Measurements from ENCODE around the gene PRPF8.

GRCh38 chr17:1650731-1651558, 33.7 kb downstream of the PRPF8 start:
- TF ChIP-seq, protein P1, sequence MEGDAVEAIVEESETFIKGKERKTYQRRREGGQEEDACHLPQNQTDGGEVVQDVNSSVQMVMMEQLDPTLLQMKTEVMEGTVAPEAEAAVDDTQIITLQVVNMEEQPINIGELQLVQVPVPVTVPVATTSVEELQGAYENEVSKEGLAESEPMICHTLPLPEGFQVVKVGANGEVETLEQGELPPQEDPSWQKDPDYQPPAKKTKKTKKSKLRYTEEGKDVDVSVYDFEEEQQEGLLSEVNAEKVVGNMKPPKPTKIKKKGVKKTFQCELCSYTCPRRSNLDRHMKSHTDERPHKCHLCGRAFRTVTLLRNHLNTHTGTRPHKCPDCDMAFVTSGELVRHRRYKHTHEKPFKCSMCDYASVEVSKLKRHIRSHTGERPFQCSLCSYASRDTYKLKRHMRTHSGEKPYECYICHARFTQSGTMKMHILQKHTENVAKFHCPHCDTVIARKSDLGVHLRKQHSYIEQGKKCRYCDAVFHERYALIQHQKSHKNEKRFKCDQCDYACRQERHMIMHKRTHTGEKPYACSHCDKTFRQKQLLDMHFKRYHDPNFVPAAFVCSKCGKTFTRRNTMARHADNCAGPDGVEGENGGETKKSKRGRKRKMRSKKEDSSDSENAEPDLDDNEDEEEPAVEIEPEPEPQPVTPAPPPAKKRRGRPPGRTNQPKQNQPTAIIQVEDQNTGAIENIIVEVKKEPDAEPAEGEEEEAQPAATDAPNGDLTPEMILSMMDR (IDR thresholded peaks at IDR 0.05; ENCODE audit: poor library complexity, severe bottlenecking) = no peak
- no peak for TF ChIP-seq RAD21 (conservative IDR thresholded peaks at IDR 0.05)
- no peak for TF ChIP-seq SMC3 (conservative IDR thresholded peaks at IDR 0.05; ENCODE audit: poor library complexity)
- TF ChIP-seq, protein P2, sequence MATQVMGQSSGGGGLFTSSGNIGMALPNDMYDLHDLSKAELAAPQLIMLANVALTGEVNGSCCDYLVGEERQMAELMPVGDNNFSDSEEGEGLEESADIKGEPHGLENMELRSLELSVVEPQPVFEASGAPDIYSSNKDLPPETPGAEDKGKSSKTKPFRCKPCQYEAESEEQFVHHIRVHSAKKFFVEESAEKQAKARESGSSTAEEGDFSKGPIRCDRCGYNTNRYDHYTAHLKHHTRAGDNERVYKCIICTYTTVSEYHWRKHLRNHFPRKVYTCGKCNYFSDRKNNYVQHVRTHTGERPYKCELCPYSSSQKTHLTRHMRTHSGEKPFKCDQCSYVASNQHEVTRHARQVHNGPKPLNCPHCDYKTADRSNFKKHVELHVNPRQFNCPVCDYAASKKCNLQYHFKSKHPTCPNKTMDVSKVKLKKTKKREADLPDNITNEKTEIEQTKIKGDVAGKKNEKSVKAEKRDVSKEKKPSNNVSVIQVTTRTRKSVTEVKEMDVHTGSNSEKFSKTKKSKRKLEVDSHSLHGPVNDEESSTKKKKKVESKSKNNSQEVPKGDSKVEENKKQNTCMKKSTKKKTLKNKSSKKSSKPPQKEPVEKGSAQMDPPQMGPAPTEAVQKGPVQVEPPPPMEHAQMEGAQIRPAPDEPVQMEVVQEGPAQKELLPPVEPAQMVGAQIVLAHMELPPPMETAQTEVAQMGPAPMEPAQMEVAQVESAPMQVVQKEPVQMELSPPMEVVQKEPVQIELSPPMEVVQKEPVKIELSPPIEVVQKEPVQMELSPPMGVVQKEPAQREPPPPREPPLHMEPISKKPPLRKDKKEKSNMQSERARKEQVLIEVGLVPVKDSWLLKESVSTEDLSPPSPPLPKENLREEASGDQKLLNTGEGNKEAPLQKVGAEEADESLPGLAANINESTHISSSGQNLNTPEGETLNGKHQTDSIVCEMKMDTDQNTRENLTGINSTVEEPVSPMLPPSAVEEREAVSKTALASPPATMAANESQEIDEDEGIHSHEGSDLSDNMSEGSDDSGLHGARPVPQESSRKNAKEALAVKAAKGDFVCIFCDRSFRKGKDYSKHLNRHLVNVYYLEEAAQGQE (IDR thresholded peaks at IDR 0.05; ENCODE audit: borderline replicate concordance) = no peak
- TF ChIP-seq EP300 (conservative IDR thresholded peaks at IDR 0.05; ENCODE audit: poor library complexity, severe bottlenecking) = no peak
- TF ChIP-seq EZH2 (IDR thresholded peaks at IDR 0.05; ENCODE audit: borderline replicate concordance, insufficient read depth, low read length, poor library complexity, severe bottlenecking) = no peak
- TF ChIP-seq POLR2AphosphoS5 (IDR thresholded peaks at IDR 0.05) = no peak

Data from neural cell (in vitro differentiated cells).